GM12878 (cell line): Measurements from ENCODE around the gene TM9SF4. TPM values are rescaled to one million over a fixed set of nuclear protein-coding genes. Genes with fewer than 3 reads are reported as not detected.

Source experiments
- ATAC-seq: fragments of 200-7000 bp; cut with Tn5 transposase; 3 replicates; pipeline ENCODE4 v1.9.1; 2020; ENCODE audit warnings: mild to moderate bottlenecking, moderate library complexity
- BruUV-seq: library from RNA; stranded (reverse); fragments of 400-500 nt; replicated peaks from 2 replicates; lab custom pipeline; 2021; lab: Mats Ljungman, UMichigan
- CTCF ChIA-PET: fragments of 300-600 bp; sonication (Branson Sonifier 250); formaldehyde crosslinking; extraction: SDS; loops from one replicate; lab custom pipeline; 2021; ENCODE audit warnings: inconsistent platforms; lab: Yijun Ruan, JAX
- POLR2A ChIA-PET: fragments of 350-600 bp; formaldehyde crosslinking; extraction: SDS; loops from one replicate; lab custom pipeline; 2021; ENCODE audit warnings: inconsistent platforms; lab: Charles Lee
- RAD21 ChIA-PET: fragments of 300-600 bp; sonication (Branson Sonifier 250); formaldehyde crosslinking; loops from one replicate; lab custom pipeline; 2023; ENCODE audit warnings: antibody characterized with exemption; ENCODE audit not compliant: unreplicated experiment; lab: Charles Lee
- SMC1A ChIA-PET: fragments of 300-600 bp; sonication (Branson Sonifier 250); formaldehyde crosslinking; loops from one replicate; lab custom pipeline; 2023; ENCODE audit not compliant: unreplicated experiment, uncharacterized antibody; lab: Charles Lee
- DNase-seq: peaks from one replicate; pipeline ENCODE4 v3.0.0-alpha.2; 2011; ENCODE audit warnings: low read depth, low spot score
- FAIRE-seq: peaks from 3 replicates; lab custom pipeline; 2011; peaks lifted over from hg19 to GRCh38; lab: Jason Lieb, UNC
- H2AFZ ChIP-seq: 2 replicates; pipeline ENCODE4 v1.6.0; 2011; ENCODE audit warnings: low read depth, low read length, control low read depth; ENCODE audit not compliant: control insufficient read depth
- H3K27ac ChIP-seq: 2 replicates; pipeline ENCODE4 v1.5.1; 2011; ENCODE audit warnings: control low read depth; ENCODE audit not compliant: control insufficient read depth, insufficient read depth
- H3K27me3 ChIP-seq, 2 experiments: replicated peaks in 1 of 2; 2 replicates each; pipeline versions ENCODE4 v1.6.0 to v1.6.1; 2011; ENCODE audit warnings: low read length in 1 of 2; ENCODE audit not compliant: control insufficient read depth in 2 of 2, insufficient read depth in 2 of 2
- H3K36me3 ChIP-seq, 2 experiments: 2 replicates each; pipeline ENCODE4 v1.5.1; 2011; ENCODE audit warnings: low read length in 1 of 2; ENCODE audit not compliant: control insufficient read depth in 2 of 2, insufficient read depth in 2 of 2
- H3K4me1 ChIP-seq: 2 replicates; pipeline ENCODE4 v1.6.1; 2011; ENCODE audit warnings: mild to moderate bottlenecking, low read length, moderate library complexity, mixed read lengths; ENCODE audit not compliant: control insufficient read depth, insufficient read depth
- H3K4me2 ChIP-seq: 2 replicates; pipeline ENCODE4 v1.6.0; 2011; ENCODE audit warnings: control low read depth; ENCODE audit not compliant: control insufficient read depth, insufficient read depth
- H3K4me3 ChIP-seq: fragments of 200-600 bp; sonication (generic); 2 replicates; pipeline ENCODE4 v1.5.1; 2016
- H3K79me2 ChIP-seq: 2 replicates; pipeline ENCODE4 v1.6.0; 2011; ENCODE audit warnings: low read length; ENCODE audit not compliant: control insufficient read depth, insufficient read depth
- H3K9ac ChIP-seq: 2 replicates; pipeline ENCODE4 v1.8.0; 2011; ENCODE audit warnings: low read length, control low read depth, mixed read lengths; ENCODE audit not compliant: control insufficient read depth, insufficient read depth
- H3K9me3 ChIP-seq: replicated peaks from 3 replicates; pipeline ENCODE4 v1.5.1; 2011; ENCODE audit warnings: mild to moderate bottlenecking, low read length; ENCODE audit not compliant: control insufficient read depth, insufficient read depth
- H4K20me1 ChIP-seq: 2 replicates; pipeline ENCODE4 v1.6.0; 2011; ENCODE audit not compliant: control insufficient read depth, insufficient read depth
- CREB1 ChIP-seq: IDR thresholded peaks from 2 replicates; pipeline ENCODE4 v1.6.1; 2012; ENCODE audit warnings: low read depth, mild to moderate bottlenecking, inconsistent platforms
- E4F1 ChIP-seq: fragments of 450-650 bp; IDR thresholded peaks from 2 replicates; pipeline ENCODE4 v1.6.1; 2018; ENCODE audit warnings: borderline replicate concordance, mild to moderate bottlenecking; ENCODE audit not compliant: partially characterized antibody
- EP300 ChIP-seq, 2 experiments: fragments of 150-350 bp in 1 of 2; IDR thresholded peaks; 2 replicates each; pipeline ENCODE4 v1.6.1; 2011 to 2012; ENCODE audit warnings: low read depth in 2 of 2, low read length in 2 of 2, borderline replicate concordance in 1 of 2, improper control_type of control experiment in 1 of 2, inconsistent platforms in 1 of 2; ENCODE audit not compliant: control insufficient read depth in 1 of 2
- HDGF ChIP-seq: fragments of 450-650 bp; IDR thresholded peaks from 2 replicates; pipeline ENCODE4 v1.6.1; 2016; ENCODE audit warnings: antibody characterized with exemption
- IRF4 ChIP-seq: IDR thresholded peaks from 2 replicates; pipeline ENCODE4 v1.6.1; 2011; ENCODE audit warnings: low read depth, low read length
- MXI1 ChIP-seq: fragments of 150-350 bp; IDR thresholded peaks from 2 replicates; pipeline ENCODE4 v1.6.1; 2011; ENCODE audit warnings: low read depth, mild to moderate bottlenecking, inconsistent platforms, low read length, improper control_type of control experiment
- RAD51 ChIP-seq: fragments of 450-650 bp; IDR thresholded peaks from 2 replicates; pipeline ENCODE4 v1.6.1; 2016; ENCODE audit warnings: moderate library complexity, mild to moderate bottlenecking, inconsistent platforms
- RBBP5 ChIP-seq: fragments of 200-600 bp; sonication (generic); conservative IDR thresholded peaks from 2 replicates; pipeline ENCODE4 v1.6.1; 2016
- RCOR1 ChIP-seq: conservative IDR thresholded peaks from 2 replicates; pipeline ENCODE4 v1.6.1; 2012; ENCODE audit warnings: low read depth, low read length, improper control_type of control experiment
- SP1 ChIP-seq: IDR thresholded peaks from one replicate; pipeline ENCODE4 v1.6.1; 2011; ENCODE audit warnings: low read depth, low read length
- STAT1 ChIP-seq: fragments of 450-650 bp; conservative IDR thresholded peaks from 2 replicates; pipeline ENCODE4 v1.6.1; 2014; ENCODE audit warnings: antibody characterized with exemption, mild to moderate bottlenecking
- WGBS: methylation state at CpG from one replicate; pipeline ENCODE4 v1.1.6; 2016; ENCODE audit warnings: low lambda C conversion rate; ENCODE audit not compliant: insufficient replicate concordance, insufficient coverage; ENCODE audit errors: missing lambda C conversion rate; 5-methylcytosine and 5-hydroxymethylcytosine counted together
- in situ Hi-C: fragments of 300-500 bp; cut with MboI; formaldehyde crosslinking; loops from 9 replicates; pipeline ENCODE4 v1.14.3; 2018; ENCODE audit warnings: mixed read lengths
- intact Hi-C: fragments of 100-400 bp; cut with micrococcal nuclease; formaldehyde crosslinking; loops from one replicate; pipeline ENCODE4 v1.14.2; 2022; ENCODE audit not compliant: unreplicated experiment
- polyA plus RNA-seq, 11 experiments: library from polyadenylated mRNA; depleted of rRNA in 4 of 11; unstranded in 6 of 11; stranded (reverse) in 5 of 11; fragments of >200 nt; fragmentation: Nextera tagmentation in 4 of 11; fragmentation: Illumina TruSeq in 1 of 11; extraction: Ambion mirVana in 4 of 11; extraction: Trizol in 1 of 11; gene quantifications; 1 replicate in 1 of 11; 2 replicates in 10 of 11; pipeline versions ENCODE4 v1.2.1 to v1.2.3, GENCODE V29; 2011 to 2016; ENCODE audit warnings: inconsistent platforms in 2 of 11, missing spikeins in 2 of 11, low read depth in 1 of 11
- total RNA-seq, 4 experiments: library from RNA; depleted of rRNA in 3 of 4; stranded (reverse); fragments of >200 nt in 3 of 4; fragmentation: Illumina TruSeq in 1 of 4; extraction: Trizol in 1 of 4; gene quantifications; 2 replicates each; pipeline versions ENCODE4 v1.2.1 to v1.2.3, GENCODE V29; 2013 to 2021

Gene TM9SF4
- total and polyA plus RNA-seq, 10 of the 15 experiments (the other 5 are each of a cell fraction or from before 2014, with no cell fraction given), result 8.5 to 47.8 (median 24.3) TPM

GRCh38 chr20:32130965-32131364 is 21.5 kb downstream of the TM9SF4 start:
- intact Hi-C loops, result no loop called here
- ATAC-seq, result no peak
- 98% methylated on average over 2 of the region's 2 CpGs for WGBS
- no peak for FAIRE-seq
- no peak overlapping the region for H2AFZ ChIP-seq
- in situ Hi-C loops, result no loop called here
- H3K4me2 ChIP-seq, result no peak overlapping the region
- no peak for DNase-seq
- POLR2A ChIA-PET, result no interaction called here
- SMC1A ChIA-PET, result interaction anchor here (0.8 to 1.1 kb wide), 2 partner anchors 15 to 157 kb away, joined by 4 to 5 read pairs; no protein-coding TSS in a partner anchor
- no TSS peak for BruUV-seq
- no peak overlapping the region for H3K4me3 ChIP-seq
- H3K36me3 ChIP-seq, result peaks cover 1 to 12% of the 10 kb centered on the region in 2 experiments; a peak in 2 of 4 replicates
- H3K79me2 ChIP-seq, result peaks cover 29% of the 10 kb centered on the region
- no peak overlapping the region for H3K9ac ChIP-seq
- no peak overlapping the region for H3K27ac ChIP-seq
- H3K9me3 ChIP-seq, result no peaks in the 10 kb centered on the region
- RAD21 ChIA-PET, result no interaction called here
- TF ChIP-seq RAD51 (no peak), CREB1 (no peak)
- CTCF ChIA-PET, result interaction anchor here (1.2 to 1.4 kb wide), 2 partner anchors 38 to 96 kb away, joined by 3 to 4 read pairs; no protein-coding TSS in a partner anchor
- H3K27me3 ChIP-seq, result no peaks in the 10 kb centered on the region
- H4K20me1 ChIP-seq, result no peaks in the 10 kb centered on the region; the same call in 1 of the 2 replicates
- H3K4me1 ChIP-seq, result peaks cover 20% of the 10 kb centered on the region

- intact Hi-C loops (no loop called here), in situ Hi-C loops (no loop called here)
- DNase-seq, result peak; percentile 58
- peaks cover 29% of the 10 kb centered on the region for H3K79me2 ChIP-seq
- no peaks in the 10 kb centered on the region; the same call in 1 of the 2 replicates for H4K20me1 ChIP-seq
- no peak for FAIRE-seq
- ChIA-PET SMC1A (interaction anchor here (0.9 kb wide), 1 partner anchor 98 kb away, joined by 3 read pairs; no protein-coding TSS in a partner anchor), CTCF (interaction anchor here (1.9 kb wide), 1 partner anchor 98 kb away, joined by 7 read pairs; no protein-coding TSS in a partner anchor), RAD21 (interaction anchor here (1.2 kb wide), 1 partner anchor 98 kb away, joined by 3 read pairs; no protein-coding TSS in a partner anchor), POLR2A (interaction anchor here (0.6 kb wide), 1 partner anchor 30 kb away, joined by 3 read pairs; no protein-coding TSS in a partner anchor)
- H3K9ac ChIP-seq, result peak overlapping the region; percentile 14; the same call in 1 of the 2 replicates
- ATAC-seq, result peak; percentile 99
- 48% methylated on average over 10 of the region's 10 CpGs for WGBS
- H3K9me3 ChIP-seq, result no peaks in the 10 kb centered on the region
- peak overlapping the region; percentile 80 for H3K4me2 ChIP-seq
- peak overlapping the region; percentile 62 for H3K27ac ChIP-seq
- no TSS peak for BruUV-seq
- peaks cover 3 to 27% of the 10 kb centered on the region in 2 experiments for H3K36me3 ChIP-seq
- H3K4me3 ChIP-seq, result peak overlapping the region; percentile 17; the same call in 1 of the 2 replicates
- no peaks in the 10 kb centered on the region for H3K27me3 ChIP-seq
- H3K4me1 ChIP-seq, result peaks cover 20% of the 10 kb centered on the region
- no peak overlapping the region; the same call in 1 of the 2 replicates for H2AFZ ChIP-seq
- TF ChIP-seq SP1 (no peak), RCOR1 (no peak), EP300 (IDR thresholded peaks at IDR 0.05; ENCODE audit: borderline replicate concordance in 1 of 2, control insufficient read depth in 1 of 2, low read depth in 2 of 2, low read length in 2 of 2) (peak in 1 of 2 experiments; percentile 22; a peak in 1 of 4 replicates), HDGF (peak; percentile 86), IRF4 (0 out of 2 replicates have a peak, but pooled peaks have one; percentile 52), E4F1 (no peak), MXI1 (peak; percentile 46; the same call in 1 of the 2 replicates), RBBP5 (no peak), STAT1 (no peak)
These were observed 23.5 kb downstream of the TM9SF4 start for GRCh38 chr20:32132911-32133549.
